Fibroblast of pulmonary artery (primary cell): ENCODE measurements around the gene RBM14.

ENCODE experiments used
- DNase-seq: peaks from one replicate; pipeline ENCODE4 v3.0.0-alpha.2; 2010; ENCODE audit warnings: low read depth
- H3K4me3 ChIP-seq: replicated peaks from 2 replicates; pipeline ENCODE4 v1.5.1; 2011; ENCODE audit warnings: low read depth, mild to moderate bottlenecking, control low read depth, low read length, moderate library complexity
- CTCF ChIP-seq: IDR thresholded peaks from 2 replicates; pipeline ENCODE4 v1.5.1; 2011; ENCODE audit warnings: mild to moderate bottlenecking, control low read depth, low read length, inconsistent platforms; ENCODE audit errors: missing control alignments

Gene RBM14

GRCh38 chr11:66646828-66647227 lies 30.4 kb downstream of the RBM14 start:
- H3K4me3 ChIP-seq: no peak overlapping the region
- no peak for DNase-seq
- TF ChIP-seq CTCF: no peak

GRCh38 chr11:66649903-66650302 lies 33.5 kb downstream of the RBM14 start:
- TF ChIP-seq CTCF: no peak
- DNase-seq: no peak
- H3K4me3 ChIP-seq: no peak overlapping the region

- H3K4me3 ChIP-seq: no peak overlapping the region
- peak; percentile 12 for DNase-seq
These were observed 34.6 kb downstream of the RBM14 start for GRCh38 chr11:66651016-66651415.

GRCh38 chr11:66652651-66653050 lies 36.2 kb downstream of the RBM14 start:
- no peak overlapping the region for H3K4me3 ChIP-seq
- no peak for TF ChIP-seq CTCF
- no peak for DNase-seq

More at GRCh38 chr11:66651016-66651415, 34.6 kb downstream of the RBM14 start:
- TF ChIP-seq CTCF: no peak

- no peak overlapping the region for H3K4me3 ChIP-seq
- no peak for DNase-seq
- no peak for TF ChIP-seq CTCF
These were observed 36.7 kb downstream of the RBM14 start for GRCh38 chr11:66653123-66653522.

- no peak for TF ChIP-seq CTCF
- no peak for DNase-seq
- H3K4me3 ChIP-seq: no peak overlapping the region
These were observed 43.3 kb downstream of the RBM14 start for GRCh38 chr11:66659763-66660162.

GRCh38 chr11:66663741-66664296 lies 47.4 kb downstream of the RBM14 start:
- TF ChIP-seq CTCF: no peak
- no peak for DNase-seq
- H3K4me3 ChIP-seq: no peak overlapping the region
